HG02981 (cell line): ENCODE data around the gene FCSK.
A peak's percentile ranks its signal among the peaks of the same experiment; 100 is the strongest.
"Not testable (repeated sequence)": the region's sequence is repeated elsewhere in the genome, so short reads cannot be mapped to it uniquely, and the experiment has no call there.

Source experiments
- ATAC-seq: cut with Tn5 transposase; IDR thresholded peaks from one replicate; pipeline ENCODE4 v1.9.1; 2021; ENCODE audit warnings: mild to moderate bottlenecking, moderate library complexity; ENCODE audit not compliant: unreplicated experiment

FCSK gene

DNA sequence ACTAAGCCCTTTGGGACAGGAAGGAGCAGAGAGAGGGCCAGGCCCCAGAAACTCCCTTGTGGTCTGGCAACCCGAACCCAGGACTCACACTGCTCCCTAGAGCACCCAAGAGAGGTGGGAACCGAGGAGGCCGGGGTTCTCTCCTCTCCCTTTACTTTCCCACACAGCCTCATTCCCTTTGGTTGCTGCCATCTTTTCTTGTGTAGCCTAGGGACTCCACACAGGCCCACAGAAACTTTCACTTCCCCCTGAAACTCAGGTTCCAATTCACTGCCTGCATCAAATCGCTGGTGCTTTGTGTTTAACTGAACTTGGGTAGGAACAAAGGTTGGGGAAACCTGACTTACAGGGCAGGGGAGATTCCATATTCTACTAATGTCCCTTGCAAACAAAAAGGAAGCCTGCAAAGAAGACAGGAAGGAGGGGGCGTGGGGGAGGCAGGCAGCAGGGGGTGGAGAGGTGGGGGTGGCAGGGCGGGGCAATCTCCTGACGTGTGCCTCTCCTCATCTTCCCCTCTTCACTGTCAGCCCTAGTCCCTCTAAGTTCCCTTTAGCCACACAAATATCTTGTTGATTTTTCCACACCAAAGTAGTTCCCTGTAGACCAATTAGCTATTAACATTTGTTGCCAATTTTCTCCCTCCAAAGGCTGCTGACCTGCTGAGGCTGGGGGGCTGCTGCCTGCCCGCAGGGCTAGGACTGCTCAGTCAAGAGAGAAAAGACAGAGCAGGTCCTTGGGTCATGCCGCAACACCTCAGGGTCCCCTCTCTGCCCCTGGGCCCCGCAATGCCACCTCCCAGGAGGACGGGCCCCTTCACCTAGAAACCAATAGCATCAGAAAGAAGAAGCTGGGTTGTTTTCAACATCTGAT is 23.5 kb upstream of the FCSK start:
- peak; percentile 43 for ATAC-seq

DNA sequence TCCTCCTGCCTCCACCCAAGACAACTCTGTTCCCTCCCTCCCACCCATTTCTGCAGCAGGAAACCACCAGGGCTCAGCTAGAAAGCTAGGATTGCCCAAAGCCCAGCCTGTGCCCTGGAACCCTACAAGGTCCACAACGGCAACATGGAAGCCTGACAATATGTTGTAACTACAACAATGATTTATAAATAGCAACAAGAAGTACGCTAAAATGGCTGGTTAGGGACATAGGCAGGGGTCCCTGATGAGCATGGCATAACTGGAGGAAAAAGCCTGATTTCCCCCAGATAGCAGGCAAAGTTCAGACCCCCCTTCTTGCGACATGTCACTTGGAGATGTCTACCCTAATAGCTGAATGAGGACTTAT is 22.1 kb upstream of the FCSK start:
- ATAC-seq, result no peak

DNA sequence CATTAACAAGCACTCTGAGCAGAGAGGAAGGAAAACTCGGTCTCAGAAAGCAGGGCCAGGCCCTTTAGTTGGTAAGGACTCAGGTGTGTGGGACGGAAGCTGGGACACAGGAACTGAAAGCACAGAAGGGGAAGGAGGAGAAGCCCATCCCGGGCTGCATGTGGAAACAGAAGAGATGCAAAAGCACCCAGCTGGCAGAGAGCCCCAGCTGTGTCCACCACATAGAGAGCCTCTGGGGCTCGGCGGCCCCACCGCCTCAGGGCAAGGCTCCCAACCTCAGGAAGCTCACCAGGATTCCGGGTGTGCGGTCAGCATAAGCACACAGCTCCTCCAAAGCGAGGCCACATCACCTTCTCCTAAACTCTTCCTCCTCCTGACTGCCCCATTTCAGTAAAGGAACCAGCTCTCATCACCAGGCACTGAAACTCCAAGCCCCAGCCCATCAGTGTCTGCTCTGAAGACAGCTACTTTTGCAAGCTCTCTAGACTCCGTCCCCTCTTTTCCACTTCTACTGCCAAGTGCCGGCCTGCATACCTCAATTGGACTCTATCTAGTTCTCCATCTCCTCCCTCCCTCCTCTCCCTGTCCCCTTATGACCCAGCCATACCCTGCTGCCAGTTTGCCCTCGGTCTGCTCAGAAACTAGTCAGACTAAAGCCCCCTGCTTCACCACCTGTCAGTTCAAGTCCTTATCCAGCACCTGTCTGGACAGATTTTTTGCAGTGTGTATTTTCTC is 21.5 kb upstream of the FCSK start:
- no peak for ATAC-seq

DNA sequence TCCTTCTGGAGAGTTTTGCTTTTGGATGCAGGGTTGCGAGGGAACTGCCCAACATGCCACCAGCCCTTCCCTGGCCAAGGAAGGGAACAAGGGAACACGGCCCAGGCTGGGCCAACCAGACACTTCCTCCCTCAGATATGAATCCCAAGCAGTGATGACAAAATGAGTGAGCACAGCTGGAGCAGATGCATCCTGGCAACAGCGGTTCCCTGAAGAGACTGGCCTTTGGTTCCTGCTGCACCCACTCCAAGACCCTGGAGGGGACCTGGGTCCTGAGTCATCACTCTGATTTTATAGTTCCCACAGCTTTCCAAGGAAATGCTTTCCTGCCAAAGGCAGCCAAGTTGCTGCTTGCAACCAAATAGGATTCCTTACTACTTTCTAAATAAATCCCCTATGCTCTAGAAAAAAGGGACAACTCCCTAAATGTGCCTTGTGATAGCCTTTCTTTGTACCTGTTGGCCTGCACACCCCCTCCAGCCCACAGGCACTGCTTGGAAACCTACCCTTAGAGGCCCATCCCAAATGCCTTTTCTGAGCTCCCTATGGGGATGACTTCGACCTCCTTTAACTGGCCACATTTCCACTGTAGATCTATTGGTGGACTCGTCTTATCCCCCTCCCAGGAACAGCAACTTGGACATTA is 20.8 kb upstream of the FCSK start:
- ATAC-seq, result no peak

DNA sequence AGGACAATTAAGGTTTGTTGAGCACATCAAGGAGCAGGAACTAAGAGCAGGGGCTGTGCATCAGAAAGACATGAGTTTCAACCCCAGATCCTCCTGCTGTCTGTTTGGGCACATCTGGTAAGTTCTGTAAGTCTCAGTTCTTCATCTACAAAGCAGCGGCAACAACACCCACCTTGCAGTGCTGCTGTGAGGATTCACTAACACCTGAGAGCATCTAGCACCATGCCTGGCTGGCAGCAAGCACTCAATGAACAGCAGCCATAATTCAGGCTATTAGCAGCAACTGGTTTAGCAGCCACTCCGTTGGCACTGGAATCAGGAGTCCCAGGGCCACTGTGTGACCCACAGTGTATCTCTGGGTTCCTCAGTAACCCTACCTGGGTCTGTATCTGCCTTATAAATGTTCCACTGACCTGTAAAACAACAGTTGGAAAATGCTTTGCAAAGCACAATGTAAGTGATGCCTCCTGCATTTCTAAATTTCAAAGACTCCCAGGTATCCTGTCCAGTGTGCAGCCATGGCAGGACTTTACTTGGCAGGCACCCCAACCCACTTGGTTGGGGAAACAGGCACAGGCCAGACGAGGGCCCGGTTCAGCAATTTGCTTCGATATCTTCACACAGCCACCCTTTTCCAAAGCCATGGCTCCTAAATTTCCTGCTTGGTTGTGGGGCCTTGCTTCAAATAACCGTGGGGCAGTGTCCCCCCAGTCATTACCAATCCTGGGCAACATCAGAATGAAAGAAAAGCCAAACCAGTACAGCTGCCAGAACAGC is 19.7 kb upstream of the FCSK start:
- no peak for ATAC-seq

DNA sequence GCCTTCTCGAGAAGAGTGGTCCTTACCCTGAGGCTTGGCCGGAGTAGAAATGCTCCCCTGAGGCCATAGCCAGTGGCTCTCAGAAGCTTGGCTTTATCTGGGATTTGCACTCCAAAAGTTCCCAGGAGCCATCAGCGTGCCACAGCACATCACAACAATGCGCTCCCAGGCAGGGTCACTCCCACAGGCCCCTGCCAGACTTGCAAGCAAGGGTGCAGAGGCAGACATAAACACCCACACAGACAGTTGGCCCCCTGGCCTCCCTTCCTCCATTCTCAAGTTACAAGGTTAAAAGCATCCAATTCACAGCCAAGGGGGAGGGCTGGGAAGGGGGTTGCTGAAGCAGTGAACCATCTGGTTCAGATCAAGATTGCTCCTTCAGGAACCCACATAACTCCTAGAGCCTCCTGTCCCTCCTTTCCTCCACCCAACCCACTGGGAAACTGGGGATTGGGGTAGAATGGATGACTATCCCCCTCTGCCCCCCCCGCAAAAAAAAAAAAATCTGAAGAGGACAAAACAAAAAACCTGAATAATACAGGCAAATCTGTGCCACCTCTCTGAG is 17.3 kb upstream of the FCSK start:
- no peak for ATAC-seq

DNA sequence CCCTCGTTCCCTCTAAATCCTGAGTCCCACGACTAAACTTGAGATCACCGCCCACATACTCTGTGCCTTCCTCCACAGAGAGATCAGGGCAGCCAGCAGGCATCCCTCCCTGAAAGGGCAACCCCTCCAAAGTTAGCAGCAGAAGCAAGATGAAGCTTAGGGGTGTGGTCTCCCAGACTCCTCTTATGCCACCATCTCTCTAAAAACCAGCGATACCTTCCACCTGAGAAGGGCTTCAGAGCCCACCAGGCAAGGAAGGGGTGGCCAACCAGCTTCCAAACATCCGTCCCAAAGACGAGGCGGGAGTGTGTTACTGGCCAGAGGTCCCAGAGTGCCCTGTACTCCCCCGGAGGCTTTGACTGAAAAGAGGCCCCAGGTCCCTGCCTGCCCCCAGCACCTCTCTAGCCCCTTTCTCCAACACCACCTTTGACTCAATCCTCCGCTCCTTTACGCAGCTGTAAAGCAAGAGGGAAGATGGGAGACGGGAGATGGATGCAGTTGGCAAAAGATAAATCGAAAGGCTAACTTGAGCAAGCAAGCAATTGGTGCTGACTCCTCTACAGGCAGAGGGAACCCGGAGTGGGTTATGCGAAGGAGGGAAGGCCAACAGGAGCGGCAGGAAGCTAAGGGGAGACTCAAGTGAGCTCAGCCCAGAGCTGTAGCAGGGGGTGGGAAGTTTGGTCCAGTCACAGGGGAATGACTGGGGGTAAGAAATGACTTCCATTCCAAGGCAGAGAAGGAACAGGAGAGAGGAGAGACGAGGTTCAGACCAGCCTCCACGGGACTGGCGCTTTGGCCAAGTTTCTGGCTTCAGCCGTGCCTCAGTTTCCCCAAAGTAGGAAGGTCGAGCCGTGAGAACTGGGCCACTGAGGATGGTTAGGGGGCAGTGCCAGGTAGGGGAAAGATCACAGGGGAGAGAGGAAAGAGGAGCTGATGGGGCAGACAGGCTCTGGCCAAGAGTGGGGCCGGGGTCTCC is 16.5 kb upstream of the FCSK start:
- ATAC-seq, result no peak

DNA sequence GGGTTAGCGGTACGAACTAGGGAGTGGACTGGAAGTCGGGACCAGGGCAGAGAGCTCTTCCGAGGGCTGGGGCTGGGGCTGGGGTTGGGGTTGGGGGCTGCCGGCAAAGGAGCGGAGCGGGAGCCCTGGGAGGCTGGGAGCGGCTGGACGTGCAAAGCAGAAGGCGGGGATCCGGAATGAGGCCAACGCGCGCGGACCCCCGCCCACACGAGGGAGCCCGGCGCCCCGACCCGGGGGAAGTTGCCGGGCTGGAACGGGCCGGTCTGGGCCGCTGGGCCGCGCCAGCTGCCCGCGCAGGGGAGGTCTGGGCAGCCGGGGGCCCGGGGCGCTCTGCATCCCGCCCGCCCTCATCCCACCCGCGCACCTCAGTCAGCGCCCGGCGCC is 15.8 kb upstream of the FCSK start:
- ATAC-seq, result no peak

DNA sequence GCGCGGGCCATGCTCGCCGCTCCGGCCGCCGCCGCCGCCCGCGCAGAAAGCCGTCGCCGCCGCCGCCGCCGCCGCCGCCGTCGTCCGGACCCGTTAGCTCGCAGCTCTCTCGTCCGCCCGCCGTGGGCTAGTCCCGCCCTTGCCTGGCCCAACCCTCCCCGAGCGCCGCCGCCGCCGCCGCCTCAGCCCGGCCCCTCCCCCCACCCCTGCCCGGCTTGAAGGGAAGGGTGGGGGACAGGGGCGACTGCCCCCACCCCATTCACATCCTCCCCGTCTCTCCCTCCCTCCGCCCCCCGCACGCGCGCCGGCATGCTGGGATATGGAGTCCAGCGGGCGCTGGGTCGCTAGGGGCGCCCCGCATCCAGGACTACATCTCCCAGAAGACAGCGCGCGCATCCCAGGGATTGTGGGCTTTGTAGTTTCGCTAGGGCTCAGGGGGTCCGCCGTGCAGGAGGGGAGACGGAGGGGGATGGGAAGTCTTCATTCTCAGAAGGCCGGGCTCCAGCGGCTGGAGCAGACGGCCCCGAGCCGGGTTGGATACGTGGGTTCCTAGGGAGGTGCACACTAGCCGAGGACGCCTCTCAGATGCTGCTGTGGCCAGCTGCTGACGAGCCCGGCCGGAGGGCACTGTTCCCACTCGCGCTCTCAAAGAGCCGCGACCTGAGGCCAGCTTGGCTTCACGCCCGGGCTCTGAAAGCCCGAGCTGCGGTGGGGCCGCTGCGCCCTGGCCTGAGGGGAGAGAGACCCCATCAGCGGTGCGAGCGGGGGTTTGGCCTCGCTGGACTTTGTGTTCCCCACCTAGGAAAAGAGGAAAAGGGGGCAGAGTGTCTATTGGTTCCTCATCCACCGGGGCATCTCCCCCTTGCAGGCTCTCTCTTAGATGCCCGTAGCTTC is 15.2 kb upstream of the FCSK start, which contains the start of gene ST3GAL2:
TSS of gene ST3GAL2 (minus strand) at position 132 of the 894 bp plus-strand sequence. CDS start 40,570 bp downstream, outside the sequence.
- peak; percentile 89 for ATAC-seq

DNA sequence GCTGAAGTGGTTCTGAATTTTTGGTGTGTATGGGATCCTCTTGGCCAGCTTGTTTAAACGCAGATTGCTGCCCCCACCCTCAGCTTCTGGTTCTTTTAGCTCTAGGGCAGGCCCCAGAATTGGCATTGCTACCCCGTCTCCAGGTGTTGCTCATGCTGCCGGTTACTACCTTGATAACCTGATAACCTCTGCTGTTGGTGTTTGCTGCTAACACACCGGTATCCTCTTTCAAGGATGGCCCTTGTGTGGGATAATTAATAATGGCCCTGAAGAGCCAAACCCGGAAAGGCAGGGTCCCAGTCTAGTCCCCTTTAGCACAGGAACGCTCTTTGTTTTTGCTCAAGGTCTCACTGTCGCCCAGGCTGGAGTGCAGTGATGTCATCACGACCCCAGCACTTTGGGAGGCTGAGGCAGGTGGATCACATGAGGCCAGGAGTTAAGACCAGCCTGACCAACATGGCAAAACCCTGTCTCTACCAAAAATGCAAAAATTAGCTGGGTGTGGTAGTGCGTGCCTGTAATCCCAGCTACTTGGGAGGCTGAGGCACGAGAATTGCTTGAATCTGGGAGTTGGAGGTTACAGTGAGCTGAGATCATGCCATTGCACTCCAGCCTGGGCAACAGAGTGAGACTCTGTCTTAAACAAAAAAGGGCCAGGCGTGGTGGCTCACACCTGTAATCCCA is 14.2 kb upstream of the FCSK start:
- no peak for ATAC-seq

DNA sequence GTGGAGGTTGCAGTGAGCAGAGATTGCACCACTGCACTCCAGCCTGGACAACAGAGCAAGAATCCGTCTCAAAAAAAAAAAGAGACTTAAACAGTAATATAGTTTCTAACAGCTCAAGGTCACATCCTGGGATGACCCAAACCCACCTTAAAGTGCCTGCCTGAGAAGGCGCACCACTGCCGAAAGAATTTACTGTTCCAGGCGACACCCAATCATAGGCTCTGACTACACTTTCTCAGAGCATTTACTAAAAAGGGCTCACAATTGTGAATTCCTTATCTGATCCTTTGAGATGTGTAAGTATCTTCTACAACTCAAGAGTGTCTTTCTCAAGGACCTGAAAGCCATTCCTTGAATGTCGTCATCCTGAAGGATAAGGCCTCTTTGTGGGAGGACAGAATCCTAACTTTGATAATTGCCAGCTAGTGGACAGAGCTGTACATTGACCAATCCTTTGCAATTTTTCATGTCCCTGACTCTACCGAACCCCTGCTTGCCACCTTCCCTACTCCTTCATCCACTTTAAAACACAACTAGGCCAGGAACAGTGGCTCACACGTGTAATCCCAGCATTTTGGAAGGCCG is 12.9 kb upstream of the FCSK start:
- ATAC-seq, result no peak

DNA sequence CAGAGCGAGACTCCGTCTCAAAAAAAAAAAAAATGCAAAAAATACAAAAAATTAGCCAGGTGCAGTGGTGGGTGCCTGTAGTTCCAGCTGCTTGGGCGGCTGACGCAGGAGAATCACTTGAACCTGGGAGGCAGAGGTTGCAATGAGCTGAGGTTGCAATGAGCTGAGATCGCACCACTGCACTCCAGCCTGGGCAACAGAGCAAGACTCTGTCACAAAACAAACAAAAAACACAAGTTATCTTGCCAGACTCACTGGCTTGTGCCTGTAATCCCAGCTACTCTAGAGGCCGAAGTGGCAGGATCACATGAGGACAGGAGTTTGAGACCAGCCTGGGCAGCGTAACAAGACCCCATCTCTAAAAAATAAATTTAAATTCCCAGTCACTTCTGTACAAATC is 12.1 kb upstream of the FCSK start:
- ATAC-seq, result no peak

DNA sequence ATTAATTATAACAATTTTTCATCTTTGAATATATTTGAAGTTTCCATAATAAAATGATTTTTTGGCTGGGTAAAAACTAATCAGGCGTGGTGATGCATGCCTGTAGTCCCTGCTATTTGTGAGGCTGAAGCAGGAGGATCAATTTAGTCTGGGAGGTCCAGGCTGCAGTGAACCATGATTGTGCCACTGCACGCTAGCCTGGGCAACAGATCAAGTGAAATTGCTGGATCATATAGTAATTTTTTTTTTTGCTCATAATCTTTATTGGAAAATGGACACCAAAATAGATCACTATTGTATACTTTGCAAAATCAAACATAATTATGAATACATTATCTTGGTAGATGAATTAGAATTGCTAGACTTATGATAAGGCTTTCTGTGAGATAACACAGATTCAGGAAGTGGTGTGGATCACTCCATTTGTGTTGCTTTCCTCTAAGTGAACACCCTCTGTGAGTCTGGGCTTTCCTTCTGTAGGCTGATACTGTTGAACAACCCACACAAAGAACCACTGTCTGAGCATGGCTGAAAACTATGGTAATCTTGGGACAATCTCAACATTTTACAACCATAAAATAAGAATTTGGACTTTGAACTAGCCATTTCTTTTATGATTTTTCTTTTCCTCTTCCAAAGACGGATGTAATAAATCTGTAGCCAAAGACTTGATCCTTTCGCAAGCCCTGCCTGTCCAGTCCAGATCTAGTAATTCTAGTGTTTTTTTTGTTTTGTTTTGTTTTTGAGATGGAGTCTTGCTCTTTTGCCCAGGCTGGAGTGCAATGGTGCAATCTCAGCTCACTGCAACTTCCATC is 9.9 kb upstream of the FCSK start:
- ATAC-seq, result no peak

DNA sequence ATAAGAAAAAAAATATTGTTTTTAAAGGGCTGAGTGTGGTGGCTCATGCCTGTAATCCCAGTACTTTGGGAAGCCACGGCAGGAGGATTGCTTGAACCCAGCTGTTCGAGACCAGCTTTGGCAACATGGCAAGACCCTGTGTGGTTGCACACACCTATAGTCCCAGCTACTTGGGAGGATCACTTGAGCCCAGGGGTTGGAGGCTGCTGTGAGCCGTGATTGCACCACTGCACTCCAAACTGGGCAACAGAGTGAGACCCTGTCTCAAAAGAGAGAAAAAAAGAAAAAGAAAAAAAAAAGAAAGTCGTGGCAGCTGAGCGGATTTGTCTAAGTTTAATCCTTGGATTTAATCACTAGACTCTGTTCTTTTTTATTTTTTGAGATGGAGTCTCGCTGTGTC is 6.3 kb upstream of the FCSK start:
- no peak for ATAC-seq

DNA sequence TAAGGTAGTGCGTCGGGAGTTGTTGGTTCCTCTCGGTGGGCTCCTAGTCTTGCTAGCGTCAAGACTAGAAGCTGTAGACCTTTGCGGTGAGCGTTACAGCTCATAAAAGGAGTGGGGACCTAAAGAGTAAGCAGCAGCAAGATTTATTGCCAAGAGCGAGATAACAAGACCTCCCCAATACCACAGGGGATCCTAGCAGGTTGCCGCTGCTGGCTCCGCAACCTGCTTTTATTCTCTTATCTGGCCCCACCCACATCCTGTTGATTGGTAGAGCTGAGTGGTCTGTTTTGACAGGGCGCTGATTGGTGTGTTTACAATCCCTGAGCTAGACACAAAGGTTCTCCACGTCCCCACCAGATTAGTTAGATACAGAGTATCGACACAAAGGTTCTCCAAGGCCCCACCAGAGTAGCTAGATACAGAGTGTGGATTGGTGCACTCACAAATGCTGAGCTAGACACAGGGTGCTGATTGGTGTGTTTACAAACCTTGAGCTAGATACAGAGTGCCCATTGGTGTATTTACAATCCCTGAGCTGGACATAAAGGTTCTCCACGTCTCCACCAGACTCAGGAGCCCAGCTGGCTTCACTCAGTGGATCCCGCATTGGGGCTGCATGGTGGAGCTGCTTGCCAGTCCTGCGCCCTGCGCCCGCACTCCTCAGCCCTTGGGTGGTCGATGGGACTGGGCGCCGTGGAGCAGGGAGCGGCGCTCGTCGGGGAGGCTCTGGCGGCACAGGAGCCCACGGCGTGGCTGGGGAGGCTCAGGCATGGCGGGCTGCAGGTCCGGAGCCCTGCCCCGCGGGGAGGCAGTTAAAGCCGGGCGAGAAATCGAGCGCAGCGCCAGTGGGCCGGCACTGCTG is 4.0 kb upstream of the FCSK start:
- not testable (repeated sequence) for ATAC-seq

DNA sequence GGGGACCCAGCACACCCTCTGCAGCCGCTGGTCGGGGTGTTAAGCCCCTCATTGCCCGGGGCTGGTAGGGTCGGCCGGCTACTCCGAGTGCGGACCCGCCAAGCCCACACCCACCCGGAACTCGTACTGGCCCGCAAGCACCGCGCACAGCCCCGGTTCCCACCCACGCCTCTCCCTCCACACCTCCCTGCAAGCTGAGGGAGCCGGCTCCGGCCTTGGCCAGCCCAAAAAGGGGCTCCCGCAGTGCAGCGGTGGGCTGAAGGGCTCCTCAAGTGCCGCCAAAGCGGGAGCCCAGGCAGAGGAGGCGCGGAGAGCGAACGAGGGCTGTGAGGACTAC is 3.4 kb upstream of the FCSK start:
- not testable (repeated sequence) for ATAC-seq
